ENCODE data around the gene FOXP2.
"Not testable (repeated sequence)": the region's sequence is repeated elsewhere in the genome, so short reads cannot be mapped to it uniquely, and the experiment has no call there.

- TF ChIP-seq TAF1 (IDR thresholded peaks at IDR 0.05; ENCODE audit: low read depth, low read length); POLR2AphosphoS5 (IDR thresholded peaks at IDR 0.05; ENCODE audit: low read depth, low read length); PAX5 (IDR thresholded peaks at IDR 0.05; ENCODE audit: insufficient read depth, low read length, severe bottlenecking); SPI1 (IDR thresholded peaks at IDR 0.05; ENCODE audit: low read depth, low read length); POLR2A (IDR thresholded peaks at IDR 0.05; ENCODE audit: low read depth, low read length); POU2F2 (IDR thresholded peaks at IDR 0.05; ENCODE audit: low read depth, low read length): not testable (repeated sequence)
Measured at GRCh38 chr7:114510824-114511223, 96.2 kb downstream of the FOXP2 start.

All from GM12891 (cell line).